Measurements from ENCODE around the gene HEXIM1.

HEXIM1 gene

DNA sequence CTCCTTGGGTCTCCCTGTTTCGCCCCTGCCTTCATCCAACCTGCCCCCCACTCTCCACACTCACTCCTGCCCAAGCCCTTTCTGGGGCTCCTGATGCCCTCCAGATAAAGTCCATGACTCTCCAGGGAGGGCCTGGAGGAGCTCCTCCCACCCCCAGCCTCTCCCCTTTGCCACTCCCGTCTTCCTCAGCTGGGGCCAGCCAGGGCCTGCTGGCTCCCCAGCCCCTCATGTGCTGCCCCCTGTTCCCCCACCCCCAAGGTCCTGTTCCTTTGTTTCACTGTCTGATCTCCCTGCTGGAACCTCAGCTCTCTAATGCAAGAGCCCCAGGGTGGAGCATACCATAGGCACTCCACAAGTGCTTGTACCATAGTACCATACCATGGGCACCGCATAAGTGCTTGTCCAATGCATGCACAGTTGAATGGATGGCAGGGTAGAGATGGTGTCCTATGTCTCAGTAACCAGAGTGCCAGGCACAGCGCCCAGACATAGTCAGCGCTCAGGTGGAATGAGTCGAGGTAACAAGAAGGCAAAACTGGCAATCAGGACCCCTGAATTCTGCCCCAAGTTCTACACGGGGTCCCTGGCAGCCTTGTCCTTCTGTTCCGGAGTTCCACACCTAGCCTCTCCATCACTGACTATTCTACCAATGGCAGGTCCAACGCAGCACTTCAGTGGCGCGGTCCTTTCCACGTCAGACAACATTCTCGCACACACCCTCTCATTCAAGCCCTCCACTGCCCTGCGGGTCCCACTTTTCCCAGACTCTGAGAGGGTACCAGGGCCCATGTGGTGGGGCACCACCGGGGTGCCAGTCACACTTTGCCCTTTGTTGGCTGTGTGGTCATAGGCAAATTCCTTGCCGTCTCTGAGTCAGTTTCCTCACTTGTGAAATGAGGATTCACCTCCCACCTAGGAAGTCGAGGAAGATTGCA lies 17.3 kb upstream of the HEXIM1 start:
- DNase-seq, result no peak

DNA sequence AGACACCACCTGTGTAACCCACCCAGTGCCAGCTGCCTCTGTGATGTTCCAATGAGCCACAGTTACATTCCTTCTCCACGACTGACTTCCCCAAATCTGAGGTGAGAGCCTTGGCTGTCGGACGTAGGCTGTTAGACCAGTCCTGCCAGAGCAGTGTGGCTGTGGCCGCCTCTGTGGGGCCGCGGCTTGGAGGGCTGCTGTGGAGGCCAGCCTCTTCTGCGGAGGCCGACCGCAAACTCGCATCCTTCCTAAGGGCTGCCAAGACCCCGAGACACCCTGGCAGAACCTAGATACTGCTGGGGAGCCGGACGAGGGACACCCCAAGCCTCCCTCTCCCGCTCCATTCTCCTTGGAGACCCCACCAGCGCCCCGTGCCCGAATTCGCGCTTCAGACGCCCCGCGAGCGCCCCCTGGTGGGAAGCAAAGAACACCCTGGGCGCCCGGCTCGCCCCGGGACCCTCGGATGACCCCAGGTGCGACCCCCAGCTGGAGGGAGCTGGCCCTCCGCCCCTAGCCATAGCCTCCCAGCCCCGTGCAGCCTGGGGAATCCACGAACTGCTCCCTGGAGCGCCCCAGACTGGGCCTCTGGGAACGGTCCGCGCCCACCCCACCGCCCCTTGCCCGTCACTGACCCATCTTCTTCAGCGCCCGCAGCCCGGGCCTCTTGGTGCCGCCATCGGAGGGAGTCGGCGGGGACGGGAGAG lies 16.5 kb upstream of the HEXIM1 start:
- peak; percentile 34 for DNase-seq

DNA sequence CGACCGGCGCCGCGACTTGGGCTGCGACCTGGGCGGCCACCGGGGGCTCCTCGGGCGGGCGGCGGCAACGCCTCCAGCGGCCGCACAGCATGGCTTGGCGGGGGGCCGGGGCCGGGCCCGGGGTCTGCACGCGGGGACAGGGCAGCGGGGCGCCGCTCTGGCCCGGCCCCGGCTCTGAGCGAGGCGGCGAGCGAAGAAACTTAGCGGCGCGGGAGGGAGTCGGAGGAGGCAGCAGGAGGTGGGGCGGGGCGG lies 16.0 kb upstream of the HEXIM1 start, which contains the start of gene PLCD3:
PLCD3 (minus strand) TSS at position 196 of the 252 bp plus-strand sequence; CDS start at position 91, 105 bp downstream.
- no peak for DNase-seq

DNA sequence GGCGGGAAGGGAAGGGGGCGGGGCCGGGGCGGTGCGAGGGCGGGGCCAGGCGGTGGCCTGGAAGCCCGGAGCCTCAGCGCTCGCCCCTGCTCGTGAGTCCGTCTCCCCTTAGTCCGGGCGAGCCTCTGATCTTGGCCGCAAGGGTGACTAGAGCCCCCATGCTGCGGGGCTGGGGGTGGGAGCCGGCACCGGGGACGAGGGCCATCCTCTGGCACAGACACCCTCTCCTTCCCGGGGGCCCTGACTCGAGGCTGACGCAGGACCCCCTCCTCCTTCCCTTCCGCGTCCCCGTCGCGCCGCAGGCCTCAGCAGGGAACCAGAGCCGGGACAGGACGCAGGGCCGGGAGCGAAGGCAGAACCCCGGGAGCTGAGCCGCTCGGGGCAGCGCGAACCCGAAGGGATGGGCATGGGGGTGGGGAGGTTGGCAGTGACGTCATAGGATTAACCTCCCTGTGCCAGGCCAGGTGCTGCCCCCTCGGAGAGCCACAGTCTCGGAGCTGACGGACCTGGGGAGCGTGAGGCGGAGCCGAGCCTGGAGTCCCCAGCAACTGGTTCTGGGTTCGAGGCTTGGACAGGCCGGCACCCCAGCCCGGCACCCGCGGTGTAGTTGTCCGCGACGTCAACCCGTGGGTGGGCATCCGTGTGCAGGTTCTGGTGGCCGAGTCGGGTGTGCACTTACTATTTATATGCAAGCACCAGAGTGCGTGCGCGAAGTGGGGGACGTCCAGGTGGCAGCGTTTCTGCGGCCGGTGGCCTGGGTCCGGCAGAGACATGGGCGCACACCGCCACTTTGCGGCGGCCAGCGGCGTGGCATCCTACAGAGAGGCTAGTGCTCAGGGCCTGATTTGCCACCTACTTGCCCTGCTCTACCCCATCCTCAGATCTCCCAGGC lies 15.5 kb upstream of the HEXIM1 start:
- peak; percentile 57 for DNase-seq

DNA sequence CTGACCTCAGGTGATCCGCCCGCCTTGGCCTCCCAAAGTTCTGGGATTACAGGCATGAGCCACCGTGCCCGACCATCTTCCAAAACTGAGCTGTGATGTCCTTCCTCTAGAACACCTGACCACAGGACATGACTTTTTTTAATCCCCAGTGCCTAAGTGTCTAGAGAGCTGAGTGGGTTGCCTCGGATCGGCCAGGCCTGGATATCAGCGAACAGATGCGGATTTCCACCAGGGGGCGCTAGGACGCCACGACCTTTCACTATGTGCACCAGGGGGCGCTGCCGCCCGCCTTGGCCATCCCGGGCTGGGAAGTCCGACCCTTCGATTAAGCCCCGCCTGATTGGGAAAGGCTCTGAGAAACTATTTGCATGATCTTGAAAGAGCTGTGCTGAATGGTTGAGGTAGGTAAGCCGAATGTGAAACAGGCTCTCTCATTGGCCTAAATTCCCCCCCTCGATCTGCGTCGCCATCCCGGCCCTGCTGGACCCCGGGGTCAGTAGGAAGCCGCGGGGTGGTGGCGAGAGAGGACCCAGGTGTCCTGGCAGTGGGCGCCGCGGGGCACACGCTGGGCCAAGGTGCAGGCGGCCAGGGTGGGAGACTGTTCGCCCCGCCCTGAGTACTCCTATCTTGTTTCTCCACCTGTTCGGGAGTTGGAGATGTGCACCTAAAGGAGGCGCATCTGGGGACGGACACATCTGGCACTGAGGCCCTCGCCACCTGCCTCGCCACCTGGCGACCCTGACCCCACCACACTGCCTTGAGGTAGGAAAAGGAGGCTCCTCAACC lies 12.9 kb upstream of the HEXIM1 start, which contains the start of gene ACBD4:
ACBD4 (plus strand) TSS at position 496 of the 786 bp plus-strand sequence. CDS start 458 bp downstream, outside the sequence.
- peak; percentile 90 for DNase-seq

DNA sequence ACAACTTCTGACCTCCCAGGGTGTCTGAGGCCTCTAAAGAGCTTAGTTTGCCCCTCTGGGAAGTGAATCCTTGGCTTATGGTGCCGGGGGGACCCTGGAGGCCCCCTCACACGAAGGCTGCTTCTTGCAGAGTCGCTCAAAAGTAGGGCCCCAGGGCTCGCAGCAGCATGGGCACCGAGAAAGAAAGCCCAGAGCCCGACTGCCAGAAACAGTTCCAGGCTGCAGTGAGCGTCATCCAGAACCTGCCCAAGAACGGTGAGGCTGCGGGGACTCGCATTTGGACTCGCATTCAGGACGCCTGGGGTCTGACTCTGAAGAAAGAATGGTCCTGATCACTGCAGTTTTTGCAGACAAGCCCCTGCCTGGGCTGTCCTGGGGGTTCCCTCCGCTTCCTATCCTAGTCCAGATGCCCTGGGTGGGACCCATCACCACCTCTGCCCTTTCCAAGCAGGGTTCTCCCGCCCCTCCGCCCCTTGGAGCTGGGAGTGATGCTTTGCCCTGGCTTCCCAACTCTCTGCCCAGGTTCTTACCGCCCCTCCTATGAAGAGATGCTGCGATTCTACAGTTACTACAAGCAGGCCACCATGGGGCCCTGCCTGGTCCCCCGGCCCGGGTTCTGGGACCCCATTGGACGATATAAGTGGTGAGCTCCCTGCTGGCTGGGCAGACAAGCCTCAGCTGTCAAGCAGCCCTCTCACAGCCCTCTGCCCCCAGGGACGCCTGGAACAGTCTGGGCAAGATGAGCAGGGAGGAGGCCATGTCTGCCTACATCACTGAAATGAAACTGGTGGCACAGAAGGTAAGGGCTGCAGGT lies 12.1 kb upstream of the HEXIM1 start:
- DNase-seq, result no peak

DNA sequence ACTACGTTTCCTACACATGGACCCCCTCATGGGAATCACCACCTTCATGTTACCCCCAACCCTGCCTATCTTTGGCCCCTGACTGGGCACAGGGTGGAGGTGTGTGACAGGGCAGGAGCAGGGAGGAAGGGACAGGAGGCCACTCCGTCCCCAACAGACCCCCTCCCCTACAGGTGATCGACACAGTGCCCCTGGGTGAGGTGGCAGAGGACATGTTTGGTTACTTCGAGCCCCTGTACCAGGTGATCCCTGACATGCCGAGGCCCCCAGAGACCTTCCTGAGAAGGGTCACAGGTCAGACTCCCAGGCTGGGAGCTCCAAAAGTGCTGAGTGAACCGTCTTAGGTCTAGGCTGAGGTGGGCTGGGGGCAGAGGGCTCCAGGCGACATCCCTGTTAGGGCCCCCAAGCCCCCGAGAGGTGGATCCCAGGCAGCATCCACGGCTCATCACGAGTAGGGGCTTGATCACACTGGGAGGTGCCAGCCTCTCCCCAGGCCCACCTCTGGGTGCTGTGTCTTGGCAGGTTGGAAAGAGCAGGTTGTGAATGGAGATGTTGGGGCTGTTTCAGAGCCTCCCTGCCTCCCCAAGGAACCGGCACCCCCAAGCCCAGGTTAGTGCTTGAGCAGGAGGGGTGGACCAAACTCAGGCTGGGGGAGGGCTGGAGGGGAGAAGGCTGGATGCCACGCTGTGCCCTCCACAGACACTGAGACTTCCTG lies 11.3 kb upstream of the HEXIM1 start:
- no peak for DNase-seq

DNA sequence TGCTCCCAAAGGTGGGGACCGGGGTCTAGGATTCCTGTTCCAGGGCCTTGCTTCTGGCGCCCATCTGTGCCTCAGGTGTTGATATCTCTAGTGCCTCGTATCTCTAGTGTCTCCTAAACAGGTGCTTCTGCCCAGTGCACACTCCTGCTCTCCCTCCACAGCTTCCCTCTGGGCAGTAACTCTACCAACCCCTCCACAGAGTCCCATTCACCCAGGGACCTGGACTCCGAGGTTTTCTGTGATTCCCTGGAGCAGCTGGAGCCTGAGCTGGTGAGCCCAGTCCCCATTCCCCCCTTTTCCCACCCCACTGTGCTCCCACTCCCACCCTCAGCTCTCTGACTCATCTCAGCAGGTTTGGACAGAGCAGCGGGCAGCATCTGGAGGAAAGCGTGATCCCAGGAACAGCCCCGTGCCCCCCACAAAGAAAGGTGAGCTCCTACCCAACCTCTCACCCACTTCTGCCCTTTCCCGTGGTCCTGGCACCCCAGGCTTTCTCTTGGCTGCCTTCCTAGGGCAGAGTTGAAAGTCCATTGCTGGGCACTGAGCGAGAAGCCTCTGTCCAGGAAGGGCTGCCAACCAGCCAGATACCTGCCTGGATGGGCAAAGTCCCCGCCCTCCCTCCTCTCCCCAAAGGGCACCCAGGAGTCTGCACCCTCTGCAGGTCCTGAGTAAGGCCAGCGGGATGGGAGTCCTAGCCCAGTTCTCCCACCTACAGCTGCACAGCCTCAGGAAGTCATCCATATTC lies 10.5 kb upstream of the HEXIM1 start:
- no peak for DNase-seq

DNA sequence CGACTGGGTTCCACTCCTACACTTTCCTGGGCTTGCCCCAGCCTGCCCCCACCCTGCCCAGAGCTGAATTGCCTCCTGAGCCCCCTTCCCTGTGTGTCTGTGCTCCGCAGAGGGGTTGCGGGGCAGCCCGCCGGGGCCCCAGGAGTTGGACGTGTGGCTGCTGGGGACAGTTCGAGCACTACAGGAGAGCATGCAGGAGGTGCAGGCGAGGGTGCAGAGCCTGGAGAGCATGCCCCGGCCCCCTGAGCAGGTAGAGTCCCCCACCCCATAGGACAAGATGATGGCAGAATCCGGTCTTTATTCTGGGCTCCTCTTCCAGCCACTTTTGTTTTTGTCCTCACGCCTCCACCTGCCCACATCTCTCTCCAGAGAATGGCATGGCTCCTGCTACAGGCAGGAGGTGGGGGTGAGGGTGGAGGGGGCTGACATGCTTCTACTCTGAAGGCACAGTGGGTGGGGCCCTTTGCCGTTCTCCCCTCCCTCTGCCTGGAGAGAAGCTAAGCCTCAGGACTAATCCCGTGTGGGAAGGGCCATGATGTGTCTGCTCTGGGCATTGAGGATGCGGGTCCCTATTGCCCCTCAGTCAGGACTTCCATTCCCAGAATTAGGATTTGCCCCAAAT lies 9.3 kb upstream of the HEXIM1 start:
- no peak for DNase-seq

DNA sequence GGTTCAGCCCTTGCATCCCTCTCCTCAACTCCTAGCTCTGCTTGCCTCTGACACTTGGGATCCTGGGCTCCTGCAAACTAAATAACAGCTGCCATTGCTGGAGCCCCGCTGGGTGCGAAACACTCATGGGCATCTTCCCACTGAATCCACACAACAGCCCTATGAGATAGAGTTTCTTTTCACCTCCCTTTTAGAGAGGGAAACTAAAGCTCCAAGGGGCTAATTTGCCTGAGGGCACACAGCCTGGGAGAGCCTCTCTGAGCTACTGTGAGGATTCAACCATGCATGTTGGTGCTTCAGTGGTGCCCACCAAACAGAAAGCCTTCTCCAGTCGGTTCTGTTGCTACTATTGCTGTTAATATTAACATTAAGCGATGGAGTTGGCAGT lies 8.7 kb upstream of the HEXIM1 start:
- DNase-seq, result no peak

DNA sequence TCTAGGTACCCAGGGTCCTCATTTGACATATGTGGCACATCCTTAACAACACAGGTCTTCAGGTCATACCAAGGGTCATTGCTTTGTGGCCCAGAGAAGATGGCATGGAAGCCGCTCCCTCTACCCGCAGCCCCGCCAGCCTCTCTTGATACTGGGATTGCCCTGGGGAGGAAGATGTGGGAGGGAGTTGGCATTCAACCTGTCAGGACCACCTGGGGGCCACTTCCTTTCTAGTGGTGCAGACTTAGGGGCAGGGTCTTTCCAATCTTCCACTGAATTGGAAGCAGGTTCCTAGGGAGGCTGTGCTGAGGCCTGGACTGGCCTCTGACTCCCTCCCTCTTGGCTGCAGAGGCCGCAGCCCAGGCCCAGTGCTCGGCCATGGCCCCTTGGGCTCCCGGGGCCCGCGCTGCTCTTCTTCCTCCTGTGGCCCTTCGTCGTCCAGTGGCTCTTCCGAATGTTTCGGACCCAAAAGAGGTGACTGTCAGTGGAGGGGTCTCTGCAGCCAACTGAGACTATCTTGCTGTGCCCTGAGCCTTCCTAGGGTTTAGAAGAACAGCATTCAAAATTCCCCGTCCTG lies 5.1 kb upstream of the HEXIM1 start:
- no peak for DNase-seq

DNA sequence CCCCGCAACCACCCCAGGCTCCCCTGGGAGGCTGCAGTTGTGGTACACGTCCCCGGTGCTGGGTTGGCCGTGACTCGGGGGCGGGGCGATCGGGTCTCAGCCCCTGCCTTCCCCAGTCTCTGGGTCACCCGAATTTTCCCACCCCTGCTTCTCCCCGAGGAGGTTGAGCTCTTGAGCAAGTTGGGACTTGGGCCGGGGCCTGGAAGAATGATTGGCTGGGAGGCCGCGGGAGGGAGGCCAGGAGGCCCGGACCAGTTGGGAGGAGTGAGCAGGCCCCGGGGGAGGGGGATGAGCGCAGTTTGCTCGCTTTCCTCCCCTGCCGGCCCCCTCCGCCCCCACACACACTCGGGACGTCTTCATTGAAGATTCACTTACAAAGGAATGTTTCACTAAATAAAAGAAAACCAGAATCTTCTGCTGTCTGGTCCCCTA lies 4.5 kb upstream of the HEXIM1 start:
- DNase-seq, result no peak

DNA sequence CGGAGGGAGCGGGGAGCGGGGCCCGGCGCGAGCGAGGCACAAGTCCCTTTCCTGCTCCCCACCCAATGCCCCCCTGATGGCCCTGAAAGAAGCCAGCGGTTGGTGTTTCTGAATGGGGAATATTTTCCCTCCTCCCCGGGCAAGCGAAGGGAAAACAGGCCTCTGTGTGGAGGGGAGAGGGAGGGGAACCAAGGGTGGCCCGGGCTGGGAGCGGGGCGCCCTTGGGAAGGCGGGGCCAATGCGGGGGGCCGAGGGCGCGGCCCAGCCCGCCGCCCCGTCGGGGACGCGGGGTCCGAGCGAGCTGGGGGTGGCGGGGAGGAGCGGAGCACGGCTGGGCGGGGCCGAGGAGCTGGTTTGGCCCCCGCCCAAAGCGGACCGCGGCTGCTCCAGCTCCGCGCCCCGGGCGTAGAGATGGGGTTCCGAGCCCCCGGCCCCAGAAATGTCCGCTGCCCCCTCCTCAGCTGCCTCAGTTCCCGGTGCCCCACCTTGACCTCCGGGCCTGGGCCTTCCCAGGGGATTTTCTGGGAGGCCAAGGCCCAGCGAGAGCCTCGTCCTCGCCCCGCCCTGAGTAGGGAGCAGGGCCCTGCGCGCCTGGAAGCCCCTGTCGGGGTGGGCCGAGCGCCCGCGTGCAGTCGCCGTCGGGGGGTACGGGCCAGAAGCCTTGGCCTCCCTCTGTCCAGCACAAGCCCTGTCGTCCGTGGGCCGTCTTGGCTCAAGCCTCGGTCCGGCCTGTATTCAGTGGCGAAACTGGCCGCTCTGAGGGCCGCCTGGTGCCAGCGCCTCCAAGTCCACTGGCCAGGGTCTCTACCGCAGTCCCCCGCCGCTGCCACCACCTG lies 3.9 kb upstream of the HEXIM1 start:
- no peak for DNase-seq

DNA sequence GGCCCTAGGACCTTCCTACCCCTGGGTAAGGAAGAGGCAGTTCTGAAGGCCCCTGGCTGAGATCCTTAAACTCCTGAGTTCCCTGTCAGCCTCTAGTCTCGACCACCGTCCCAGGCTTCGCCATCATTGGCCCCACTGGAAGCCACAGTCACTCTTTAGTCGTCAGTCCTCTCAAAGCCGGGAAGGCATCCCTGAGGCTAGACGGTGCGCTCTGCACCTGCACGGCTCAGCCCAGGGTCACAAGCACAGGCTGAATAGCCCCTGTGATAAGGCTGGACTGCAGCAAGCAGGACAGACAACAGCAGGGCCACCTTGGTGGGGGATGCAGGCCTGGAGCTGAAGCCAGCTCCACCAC lies 3.3 kb upstream of the HEXIM1 start:
- no peak for DNase-seq

DNA sequence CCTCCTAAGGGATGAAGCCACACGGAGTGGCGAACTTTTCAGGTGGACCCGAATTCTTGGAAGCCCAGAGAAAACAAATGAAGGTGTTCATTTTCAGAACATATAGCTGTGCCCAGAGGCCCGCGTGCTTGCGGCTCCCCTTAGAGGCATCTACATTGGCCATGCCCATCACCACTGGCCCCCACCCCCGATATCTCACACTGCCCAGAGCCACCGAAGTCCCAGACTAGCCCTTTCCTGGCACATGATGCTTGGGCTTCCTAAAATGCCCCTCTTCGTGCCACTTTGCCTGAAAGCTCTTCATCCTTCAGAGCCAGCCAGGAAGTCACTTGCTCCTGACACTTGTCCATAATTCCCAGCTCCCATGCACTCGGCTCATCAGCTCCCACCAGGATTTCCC lies 2.1 kb upstream of the HEXIM1 start:
- no peak for DNase-seq

DNA sequence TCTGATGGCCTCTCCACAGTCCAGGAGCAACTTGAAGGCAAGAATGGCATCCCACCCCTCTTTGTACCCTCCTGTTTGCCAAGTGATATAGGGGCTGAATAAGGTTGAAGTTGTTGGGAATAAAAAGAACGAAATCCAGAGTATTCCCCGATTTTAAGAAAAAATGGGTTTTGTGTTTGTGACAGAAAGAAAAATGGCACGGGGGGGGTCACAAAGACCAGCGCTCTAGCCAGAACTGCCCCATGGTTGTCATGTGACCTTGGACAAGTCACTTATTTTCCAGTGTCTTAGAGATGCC lies 1.7 kb upstream of the HEXIM1 start:
- no peak for DNase-seq

DNA sequence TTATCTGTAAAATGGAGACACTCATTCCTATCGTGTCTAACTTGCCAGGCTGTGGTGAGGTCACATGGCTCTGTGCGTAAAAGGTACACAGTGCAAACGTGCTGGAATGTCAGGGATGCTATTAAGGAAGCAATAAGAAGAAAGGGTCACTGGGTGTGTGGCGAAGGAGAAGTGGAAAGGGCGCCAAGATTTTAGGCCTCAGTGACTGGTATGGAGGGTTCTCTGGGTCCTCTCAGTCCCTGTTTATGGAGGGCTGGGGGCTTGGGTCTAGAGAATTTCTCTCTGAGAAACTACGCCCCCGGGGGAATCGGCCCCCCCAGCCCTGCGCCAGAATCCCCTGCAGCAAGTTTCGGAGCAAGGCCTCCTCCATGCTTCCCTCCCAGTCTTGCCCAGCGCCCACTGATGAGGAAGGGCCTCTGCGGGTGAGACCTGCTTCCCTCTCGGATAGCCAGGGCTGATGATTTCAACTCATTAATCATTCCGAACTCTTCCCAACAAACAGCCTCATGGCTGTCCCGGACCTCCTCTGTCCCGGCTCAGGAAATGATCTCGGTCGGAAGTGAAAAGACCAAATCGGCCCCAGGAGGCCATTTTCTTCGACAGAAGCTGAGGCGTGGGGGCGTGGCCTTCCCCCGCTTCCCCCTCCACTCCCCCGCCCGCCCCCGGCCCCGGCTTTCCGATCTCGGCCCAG lies 1.2 kb upstream of the HEXIM1 start:
- DNase-seq, result peak; percentile 69
